ENCODE data around the gene LRMDA.

- no peak for TF ChIP-seq CTCF (IDR thresholded peaks at IDR 0.05)
- no peak for TF ChIP-seq POLR2AphosphoS5 (IDR thresholded peaks at IDR 0.05)
These were observed 650.8 kb downstream of the LRMDA start for GRCh38 chr10:76082232-76082631.
